GM19025 (cell line): ENCODE results near the gene RAB22A.

ENCODE experiments used
- ATAC-seq: cut with Tn5 transposase; IDR thresholded peaks from one replicate; pipeline ENCODE4 v1.9.1; 2021; ENCODE audit warnings: mild to moderate bottlenecking, low read depth, moderate library complexity; ENCODE audit not compliant: unreplicated experiment

RAB22A gene

DNA sequence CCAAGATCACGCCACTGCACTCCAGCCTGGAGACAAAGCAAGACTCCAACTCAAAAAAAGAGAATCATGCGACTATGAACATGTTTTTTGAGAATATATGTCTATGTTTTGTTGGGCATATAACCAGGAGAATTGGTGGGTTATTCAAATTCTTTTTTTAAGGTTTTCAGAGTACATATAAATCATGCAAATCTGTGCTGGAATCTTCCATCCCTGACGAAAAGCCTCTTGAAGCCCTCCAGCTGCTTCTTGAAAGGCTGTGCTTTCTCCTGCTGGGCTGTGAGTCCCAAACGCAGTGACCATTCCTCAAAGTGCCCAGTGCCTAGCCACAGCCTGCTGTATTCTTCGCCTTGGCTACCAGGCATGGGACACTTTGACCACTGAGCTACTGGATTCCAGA, 9.2 kb upstream of the RAB22A start:
- ATAC-seq, result no peak

- no peak for ATAC-seq
Measured at GRCh38 chr20:58303547-58303946, 6.0 kb upstream of the RAB22A start.

DNA sequence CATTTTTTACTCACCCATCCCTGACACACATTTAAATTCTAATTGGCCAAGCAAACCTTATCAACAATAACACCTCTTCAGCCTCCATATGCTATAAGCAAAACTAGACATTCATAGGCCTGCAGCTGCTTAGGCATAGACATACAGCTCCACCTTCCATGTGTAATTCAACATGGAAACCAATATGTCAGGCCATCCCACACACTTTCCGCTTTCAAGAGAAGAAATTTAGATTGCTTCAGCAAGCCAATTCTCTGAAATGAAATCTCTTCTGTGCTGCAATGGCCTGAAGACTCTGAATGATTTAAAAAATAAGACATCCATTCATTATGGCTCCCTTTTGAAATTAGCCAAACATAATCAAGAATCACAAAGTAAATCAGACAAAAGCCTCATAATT, 4.5 kb upstream of the RAB22A start:
- ATAC-seq, result no peak

- no peak for ATAC-seq
Measured at GRCh38 chr20:58306421-58307261, 2.9 kb upstream of the RAB22A start.

DNA sequence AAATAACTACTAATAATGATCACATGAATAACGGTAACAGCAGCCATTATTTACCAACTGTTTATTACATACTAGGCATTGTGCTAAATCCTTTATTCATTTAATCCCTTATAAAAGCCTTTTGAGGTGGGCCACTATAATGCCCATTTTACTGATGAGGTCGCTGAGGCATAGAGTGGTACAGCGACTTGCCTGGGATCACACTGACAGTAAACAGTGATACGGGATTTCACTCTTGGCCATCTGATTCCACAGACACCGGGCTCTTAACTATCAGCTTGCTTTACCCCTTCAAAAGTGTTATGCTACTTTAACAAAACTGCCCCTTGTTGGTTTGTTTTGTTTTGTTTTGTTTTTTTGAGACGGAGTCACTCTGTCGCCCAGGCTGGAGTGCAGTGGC, 2.2 kb upstream of the RAB22A start:
- no peak for ATAC-seq

DNA sequence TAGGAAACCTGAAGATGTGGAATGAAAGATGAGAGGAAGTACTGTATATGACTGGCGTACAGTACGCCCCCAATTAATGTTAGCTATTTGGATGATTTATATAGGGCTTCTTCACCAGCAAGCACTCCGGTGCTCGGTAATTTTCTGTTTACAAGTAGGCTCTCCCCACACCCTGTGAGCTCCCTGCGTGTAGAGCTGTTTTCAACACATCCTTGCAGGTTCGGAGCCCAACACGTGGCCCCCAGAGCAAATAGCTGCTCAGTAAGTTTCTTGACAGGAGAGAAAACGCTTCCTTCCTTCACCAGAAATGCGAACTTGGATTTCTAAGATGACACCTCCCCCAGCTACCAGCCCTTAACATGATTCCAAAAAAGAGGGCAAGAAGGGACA, 1.2 kb upstream of the RAB22A start:
- ATAC-seq, result no peak

DNA sequence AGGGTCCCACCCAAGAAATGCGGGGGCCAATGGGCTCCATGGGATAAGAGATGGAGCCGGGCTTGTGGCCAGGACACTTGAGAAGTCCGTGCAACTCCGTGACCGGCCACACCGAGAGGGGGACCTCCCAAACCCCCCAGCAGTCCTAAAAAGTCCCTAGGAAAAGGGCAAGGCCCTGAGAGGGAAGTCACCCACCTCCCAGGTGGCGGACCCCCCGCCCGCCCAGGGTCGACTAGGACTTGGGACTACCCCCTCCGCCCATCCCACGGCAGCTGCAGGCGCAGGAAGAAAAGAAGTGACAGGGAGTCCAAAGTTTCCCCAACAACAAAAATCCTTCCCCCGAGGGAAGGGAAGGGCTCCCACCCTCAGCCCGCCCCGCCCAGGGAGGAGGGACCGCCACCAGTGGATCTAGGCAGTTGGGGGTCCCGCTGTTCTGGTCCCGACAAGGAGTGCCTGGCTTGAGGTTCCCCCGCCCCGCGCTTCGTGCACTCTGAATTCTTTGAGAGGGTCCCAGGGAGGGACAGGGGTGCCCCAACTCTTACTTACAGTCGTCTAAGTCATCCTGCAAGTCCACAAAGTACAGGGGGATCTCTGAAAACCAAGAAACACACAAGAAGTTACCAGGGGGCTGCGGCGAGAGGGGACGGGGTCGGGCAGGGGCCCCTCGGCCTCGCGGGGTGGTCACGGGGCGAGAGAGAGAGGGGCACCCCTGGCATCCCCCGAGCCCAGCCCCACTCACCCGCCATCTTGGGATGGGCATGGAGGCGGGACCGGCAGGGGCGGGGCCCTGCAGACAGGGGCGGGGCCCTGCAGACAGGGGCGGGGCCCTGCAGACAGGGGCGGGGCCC, 611 bp upstream of the RAB22A start:
- peak; percentile 41 for ATAC-seq

- ATAC-seq, result no peak
Measured at GRCh38 chr20:58310291-58310782, 822 bp downstream of the RAB22A start.

DNA sequence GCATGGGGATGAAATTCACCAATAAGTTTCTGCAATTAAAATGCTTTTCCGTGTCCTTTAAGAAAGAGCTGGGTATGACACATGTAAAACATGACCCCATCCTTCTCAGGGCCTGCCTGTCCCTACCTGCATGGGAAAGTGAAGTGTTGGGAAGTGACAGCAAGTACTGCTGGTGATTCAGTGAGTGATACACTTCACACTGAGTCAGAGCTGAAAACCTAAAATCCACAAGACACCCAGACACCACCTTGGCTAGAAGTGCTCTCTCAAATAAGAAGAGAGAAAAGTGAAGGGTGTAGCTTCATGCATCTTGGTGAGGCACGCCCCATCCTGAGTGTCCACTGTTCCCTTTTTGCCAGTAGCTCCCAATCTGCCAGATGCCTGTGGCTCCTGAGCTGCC, 3.3 kb downstream of the RAB22A start:
- ATAC-seq, result no peak

DNA sequence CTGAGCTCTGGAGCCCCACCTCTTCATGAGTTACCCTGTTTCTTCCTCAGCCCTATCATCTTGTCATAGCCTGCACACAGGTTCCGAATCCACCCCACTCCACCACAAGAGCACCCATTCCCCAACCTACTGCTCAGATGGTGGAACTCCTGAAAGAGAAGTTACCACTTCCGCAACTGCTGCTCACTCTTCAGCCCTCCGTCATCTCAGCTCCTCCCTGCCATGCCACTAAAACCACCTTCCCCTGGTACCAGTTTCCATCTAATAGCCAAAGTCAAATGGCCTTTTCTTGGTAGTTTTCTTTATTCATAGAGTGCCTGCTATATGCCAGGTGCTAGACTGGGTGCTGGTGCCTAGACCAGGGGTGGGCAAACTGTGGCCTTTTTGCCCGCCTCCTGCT, 3.9 kb downstream of the RAB22A start:
- ATAC-seq, result no peak

- no peak for ATAC-seq
Measured at GRCh38 chr20:58321205-58321604, 11.7 kb downstream of the RAB22A start.

GRCh38 chr20:58322083-58322482, 12.6 kb downstream of the RAB22A start:
- no peak for ATAC-seq

GRCh38 chr20:58325912-58326311, 16.4 kb downstream of the RAB22A start:
- ATAC-seq, result no peak

GRCh38 chr20:58327211-58327610, 17.7 kb downstream of the RAB22A start:
- no peak for ATAC-seq

DNA sequence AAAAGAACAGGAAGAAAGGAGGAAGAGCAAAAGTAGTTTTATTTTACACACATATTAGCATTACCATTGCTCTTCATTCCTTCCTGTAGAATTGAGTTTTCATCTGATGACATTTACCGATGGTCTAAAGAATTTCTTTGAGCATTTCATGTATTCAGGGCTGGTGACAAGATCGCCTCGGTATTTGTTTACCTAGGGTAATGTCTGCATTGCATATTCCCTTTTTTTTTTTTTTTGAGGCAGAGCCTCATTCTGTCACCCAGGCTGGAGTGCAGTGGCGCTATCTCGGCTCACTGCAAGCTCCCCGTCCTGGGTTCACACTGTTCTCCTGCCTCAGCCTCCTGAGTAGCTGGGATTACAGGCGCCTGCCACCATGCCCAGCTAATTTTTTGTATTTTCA, 19.3 kb downstream of the RAB22A start:
- ATAC-seq, result no peak

GRCh38 chr20:58329711-58330110, 20.2 kb downstream of the RAB22A start:
- ATAC-seq, result no peak

DNA sequence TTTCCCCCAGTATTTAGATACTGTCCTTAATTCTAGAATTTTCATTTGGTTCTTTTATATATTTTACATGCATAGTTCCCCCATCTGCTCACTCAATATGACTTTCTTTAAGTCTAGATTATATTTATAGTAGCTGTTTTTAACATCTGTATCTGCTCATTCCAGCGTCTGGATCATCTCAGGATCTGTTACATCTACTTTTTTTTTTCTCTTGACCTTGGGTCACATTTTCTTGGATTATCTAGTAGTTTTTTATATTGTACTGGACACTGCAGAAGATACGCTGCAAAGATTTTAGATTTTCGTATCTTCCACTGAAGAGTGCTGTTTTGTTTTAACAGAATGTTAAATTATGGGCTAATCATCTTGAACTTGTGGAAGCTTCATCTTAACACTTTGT, 20.7 kb downstream of the RAB22A start:
- no peak for ATAC-seq

DNA sequence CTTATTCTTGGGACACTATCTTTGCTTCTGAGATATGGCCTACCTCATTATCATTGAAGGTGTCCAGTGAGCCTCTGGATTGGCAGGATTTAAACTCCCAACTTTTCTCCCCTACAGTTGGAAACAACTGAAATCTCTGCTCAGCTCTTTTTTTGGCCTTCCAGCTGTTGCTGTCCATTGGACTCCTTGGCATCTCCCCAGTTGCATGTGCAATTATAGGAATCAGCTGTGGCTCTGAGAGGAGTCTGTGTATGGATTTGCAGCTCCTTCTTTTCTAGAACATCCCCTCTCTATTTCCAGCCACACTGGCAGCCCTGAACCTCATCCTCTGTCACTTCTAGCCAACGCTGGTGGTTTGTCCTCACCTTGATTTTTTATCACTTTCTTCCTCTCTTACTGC, 21.2 kb downstream of the RAB22A start:
- no peak for ATAC-seq

- no peak for ATAC-seq
Measured at GRCh38 chr20:58331961-58332551, 22.5 kb downstream of the RAB22A start.

DNA sequence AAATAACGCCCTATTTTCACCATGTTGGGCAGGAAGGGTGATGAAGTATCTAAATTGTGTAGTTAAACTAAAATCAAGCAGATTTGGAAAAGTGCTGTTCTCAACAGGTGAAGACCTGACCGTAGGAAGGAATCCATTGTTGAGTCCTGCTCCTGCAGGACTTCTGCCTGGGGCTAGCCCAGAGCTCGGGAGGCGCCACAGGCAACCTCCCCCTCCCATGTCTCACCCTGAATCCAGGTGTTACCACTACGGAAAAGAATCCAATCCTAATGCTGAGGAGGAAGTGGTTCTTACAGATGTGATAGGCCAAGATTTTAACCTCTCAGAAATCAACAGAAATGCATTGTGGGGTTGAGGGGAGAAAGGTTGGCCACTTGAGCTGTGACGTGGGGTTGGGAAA, 30.2 kb downstream of the RAB22A start:
- ATAC-seq, result no peak

GRCh38 chr20:58340151-58340550, 30.6 kb downstream of the RAB22A start:
- no peak for ATAC-seq
